GM12892 (cell line): ENCODE data around the gene SNX7.

ENCODE experiments used
- POLR2A ChIP-seq: IDR thresholded peaks from 2 replicates; pipeline ENCODE4 v1.6.1; 2011; ENCODE audit warnings: low read depth, low read length, control low read depth
- POLR2AphosphoS5 ChIP-seq: IDR thresholded peaks from 2 replicates; pipeline ENCODE4 v1.6.1; 2011; ENCODE audit warnings: low read depth, low read length, control low read depth
- TAF1 ChIP-seq: IDR thresholded peaks from 2 replicates; pipeline ENCODE4 v1.6.1; 2011; ENCODE audit warnings: low read depth, mild to moderate bottlenecking, control low read depth, low read length, borderline replicate concordance

DNA sequence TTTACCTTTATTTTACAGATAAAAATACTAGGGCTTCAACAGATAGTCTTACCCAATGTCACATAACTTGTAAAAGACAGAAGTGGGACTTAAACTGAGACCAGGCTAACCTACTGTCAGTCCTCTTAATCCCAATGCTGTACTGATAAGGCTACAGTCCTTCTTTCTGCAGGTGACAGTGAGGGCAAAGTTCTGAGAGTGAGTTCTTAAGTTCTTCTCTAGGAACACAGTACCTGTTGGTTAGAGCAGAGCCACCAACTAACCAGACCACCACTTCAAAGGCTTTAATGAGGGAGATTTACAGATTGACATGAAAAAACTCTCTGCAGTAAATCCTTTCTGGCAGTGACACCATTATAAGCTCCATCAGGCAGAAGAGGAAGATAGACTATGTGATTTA is 74.2 kb downstream of the SNX7 start:
- TF ChIP-seq POLR2AphosphoS5 (no peak), POLR2A (no peak), TAF1 (no peak)
